DMS114 treated with DMSO at 0.1 percent for 48 hours (cell line): ENCODE results near the gene SEMA4F.
A peak's percentile ranks its signal among the peaks of the same experiment; 100 is the strongest.

Experiments
- DNase-seq: peaks from one replicate; lab custom pipeline; 2025; ENCODE audit not compliant: unreplicated experiment; lab: John Stamatoyannopoulos, UW

The SEMA4F gene

GRCh38 chr2:74659462-74659861 lies 5.4 kb downstream of the SEMA4F start:
- no peak for DNase-seq

DNA sequence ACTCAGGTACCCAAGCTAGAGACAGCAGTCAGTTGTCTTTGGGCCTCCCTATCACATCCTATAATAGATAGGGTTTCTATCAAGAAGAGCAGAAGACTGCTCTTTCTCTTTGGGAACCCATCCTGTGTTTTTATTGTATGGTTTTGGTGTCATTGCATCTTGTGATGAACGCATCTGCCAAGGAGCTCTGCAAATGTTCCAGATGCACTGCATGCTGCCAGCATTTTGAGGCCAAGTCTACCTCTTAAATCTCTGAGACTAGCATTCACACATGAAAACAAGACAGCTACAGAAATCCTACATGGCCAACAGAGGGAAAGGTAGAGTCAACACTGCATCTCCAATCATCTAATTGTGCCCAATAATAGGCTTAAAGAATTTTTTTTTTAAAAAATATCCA lies 14.0 kb downstream of the SEMA4F start:
- no peak for DNase-seq

DNA sequence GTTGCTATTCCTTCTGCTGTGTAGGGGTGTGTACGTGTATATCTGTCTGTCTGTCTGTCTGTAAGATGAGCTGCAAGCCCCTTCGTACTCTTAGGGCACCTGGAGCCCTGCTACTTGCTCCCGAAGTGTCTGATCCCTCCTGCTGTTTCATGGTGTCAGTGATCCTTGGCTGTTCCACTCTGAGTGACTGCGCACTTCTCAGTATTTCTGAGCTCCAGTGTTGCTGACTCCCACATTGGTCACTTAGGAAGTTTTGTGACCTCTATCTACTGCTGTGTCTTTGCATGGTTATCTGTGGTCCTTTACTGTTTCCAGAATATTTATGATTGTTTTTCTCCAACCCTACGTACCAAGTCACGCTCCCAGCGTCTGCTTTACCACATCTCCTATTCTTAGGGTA lies 16.2 kb downstream of the SEMA4F start:
- DNase-seq, result no peak

DNA sequence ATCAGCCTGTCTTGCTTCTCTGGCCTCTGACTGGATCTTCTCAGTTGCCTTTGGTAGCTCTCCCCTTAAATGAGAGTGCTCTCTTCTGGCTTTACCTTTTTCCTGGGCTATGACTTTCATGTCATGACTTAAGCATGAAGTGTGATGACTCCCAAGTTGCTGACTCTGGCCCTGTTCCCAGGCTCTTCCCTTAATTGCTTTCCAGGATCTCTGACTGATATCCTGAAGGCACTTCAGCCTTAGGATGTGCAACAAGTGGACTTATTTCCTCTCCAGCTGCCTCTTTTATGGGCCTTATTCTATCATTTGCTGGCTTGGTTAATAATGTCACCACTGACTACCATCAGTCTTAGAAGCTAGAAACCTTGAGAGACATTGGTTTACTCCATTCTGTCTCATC lies 17.4 kb downstream of the SEMA4F start:
- DNase-seq, result no peak

- DNase-seq, result no peak
These were observed 19.9 kb downstream of the SEMA4F start for GRCh38 chr2:74673826-74674528.

DNA sequence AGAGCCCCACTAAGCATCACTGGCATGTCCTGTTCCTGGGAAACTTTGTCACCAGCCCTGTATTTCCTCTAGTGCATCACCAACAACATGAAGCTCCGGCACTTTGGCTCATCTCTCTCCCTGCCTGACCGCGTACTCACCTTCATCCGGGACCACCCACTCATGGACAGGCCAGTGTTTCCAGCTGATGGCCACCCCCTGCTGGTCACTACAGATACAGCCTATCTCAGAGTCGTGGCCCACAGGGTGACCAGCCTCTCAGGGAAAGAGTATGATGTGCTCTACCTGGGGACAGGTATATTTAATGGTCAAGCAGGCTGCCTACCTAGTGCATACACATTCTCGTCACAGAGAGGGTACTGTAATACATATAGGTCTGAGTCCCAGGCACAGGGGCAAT lies 21.0 kb downstream of the SEMA4F start:
- no peak for DNase-seq

DNA sequence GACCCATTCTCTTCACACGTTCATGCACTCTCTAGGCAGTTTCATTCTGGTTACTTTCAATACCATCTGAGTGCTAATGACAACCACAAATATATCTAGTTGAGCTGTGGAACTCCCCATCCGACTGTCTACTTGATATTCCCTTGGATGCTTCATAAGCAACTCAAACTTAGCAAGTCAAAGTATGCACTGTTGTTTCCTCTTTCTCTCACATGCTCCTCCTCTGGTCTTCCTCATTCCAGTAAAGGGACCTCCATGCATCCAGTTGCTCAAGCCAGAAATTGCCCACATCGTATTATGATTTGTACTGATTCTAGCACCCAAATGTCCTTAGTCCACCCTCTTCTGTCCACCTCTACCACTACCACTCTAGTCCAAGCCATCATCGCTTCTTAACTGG lies 22.3 kb downstream of the SEMA4F start:
- no peak for DNase-seq

GRCh38 chr2:74679615-74680014 lies 25.6 kb downstream of the SEMA4F start:
- DNase-seq, result no peak

- no peak for DNase-seq
These were observed 28.5 kb downstream of the SEMA4F start for GRCh38 chr2:74682501-74682900.

DNA sequence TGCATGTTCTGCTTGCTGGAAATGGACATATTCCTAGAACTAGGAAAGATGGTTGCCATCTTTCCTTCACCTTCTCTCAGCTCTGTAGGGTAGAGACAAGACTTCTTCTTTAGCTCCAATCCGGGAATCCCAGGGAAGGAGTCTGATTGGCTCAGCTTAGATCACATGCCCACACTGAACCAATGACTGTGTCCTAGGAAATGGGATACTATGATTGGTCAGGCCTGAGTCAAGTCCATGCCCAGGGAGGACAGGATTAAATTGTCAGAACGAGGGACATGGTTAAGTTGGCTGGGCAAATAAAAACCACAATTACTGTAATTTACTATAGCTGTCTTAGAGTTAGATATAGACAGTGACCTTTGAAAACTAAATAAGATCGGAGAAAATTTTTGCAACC lies 31.4 kb downstream of the SEMA4F start:
- DNase-seq, result no peak

GRCh38 chr2:74688881-74689280 lies 34.8 kb downstream of the SEMA4F start:
- no peak for DNase-seq

- DNase-seq, result no peak
These were observed 35.6 kb downstream of the SEMA4F start for GRCh38 chr2:74689671-74690070.

DNA sequence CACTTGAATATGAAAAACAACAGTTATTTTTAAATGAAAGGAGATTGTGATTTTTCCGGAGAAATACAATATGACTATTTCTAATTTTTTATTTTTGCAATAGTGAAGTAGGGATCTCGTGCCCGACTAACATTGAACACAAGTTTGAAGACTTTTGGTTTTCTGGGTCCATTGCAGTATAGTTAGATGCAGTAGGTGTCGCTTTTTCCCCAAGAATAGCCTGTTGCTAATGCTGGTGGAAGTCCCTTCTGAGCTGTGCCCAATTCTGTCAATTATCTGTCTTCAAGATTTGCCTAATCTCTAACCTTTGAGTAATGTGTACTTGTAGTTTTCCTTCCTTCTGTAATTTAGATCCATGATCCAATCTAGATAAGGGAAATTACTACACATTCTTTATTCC lies 36.5 kb downstream of the SEMA4F start:
- DNase-seq, result peak; percentile 74

- no peak for DNase-seq
These were observed 37.9 kb downstream of the SEMA4F start for GRCh38 chr2:74691929-74692328.

DNA sequence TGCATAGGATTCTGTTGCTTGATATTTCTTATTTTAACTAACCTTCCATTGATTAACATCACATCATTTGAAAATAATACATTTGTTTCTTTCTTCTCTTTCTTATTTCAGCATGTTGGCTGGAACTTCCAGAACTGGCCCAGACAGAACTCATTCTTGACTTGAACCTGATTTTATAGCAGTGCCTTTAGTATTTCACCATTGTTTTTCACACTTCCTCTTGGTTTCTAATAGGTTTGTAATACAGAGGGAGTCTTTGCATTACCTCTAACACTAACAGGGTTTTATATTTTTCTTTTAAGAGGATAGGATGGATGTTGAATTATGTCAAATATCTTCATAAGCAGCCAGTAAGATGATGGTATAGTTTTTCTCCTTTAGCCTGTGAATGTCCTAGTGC lies 39.2 kb downstream of the SEMA4F start:
- no peak for DNase-seq

DNA sequence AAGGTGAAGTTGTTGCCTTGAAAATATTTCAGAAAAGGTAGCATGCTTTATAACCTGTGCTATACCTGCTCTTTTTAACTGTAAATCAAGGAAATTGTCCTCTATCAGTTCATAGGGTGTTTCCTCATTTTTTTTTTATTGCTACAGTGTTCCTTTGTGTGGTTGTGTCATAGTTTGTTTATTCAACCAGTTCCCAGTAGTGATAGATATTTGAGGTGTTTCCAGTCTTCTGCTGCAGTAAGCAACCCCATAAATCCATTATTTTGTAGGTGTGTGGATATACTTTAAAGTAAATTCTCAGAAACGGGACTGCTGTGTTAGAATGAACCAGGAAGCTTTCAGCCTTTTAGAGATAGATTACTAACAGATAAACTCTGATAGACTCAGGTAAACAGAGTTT lies 39.6 kb downstream of the SEMA4F start:
- DNase-seq, result no peak

- no peak for DNase-seq
These were observed 40.2 kb downstream of the SEMA4F start for GRCh38 chr2:74694281-74694680.

DNA sequence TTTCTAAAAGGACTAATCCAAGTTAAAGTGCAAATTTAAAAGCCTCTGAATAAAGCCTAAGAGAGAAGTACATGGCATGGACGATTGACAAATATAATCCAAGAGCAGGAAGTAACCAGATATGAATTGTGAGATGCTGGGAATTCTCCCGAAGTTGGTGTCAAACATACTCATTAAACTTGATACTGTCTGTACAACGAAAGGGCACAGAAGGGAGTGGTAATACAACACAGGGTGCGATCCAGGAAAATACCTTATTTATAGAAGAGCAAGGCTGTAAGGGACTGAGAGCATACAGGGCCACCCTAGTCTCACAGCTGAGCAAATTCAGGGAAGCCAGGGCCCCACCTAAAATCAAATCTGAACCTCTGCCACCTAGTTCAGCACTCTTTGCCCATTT lies 41.6 kb downstream of the SEMA4F start:
- DNase-seq, result no peak

DNA sequence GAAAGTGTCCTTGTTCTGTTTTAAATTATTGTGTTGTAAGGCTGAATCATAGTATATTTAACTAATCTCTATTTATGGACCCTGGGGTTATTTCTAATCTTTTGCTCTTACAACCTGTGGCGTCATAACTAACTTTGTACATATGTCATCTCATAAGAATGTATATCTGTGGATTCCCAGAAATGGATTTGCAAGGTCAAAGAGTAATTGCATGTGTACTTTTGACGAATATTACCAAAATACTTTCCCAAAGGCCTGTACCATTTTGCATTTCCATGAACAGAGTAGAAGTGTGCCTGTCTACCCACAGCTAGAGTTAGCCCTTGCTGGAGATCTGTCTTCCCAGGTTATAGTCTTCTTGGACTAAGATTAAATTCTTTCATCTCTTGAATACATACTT lies 42.8 kb downstream of the SEMA4F start:
- DNase-seq, result no peak

- no peak for DNase-seq
These were observed 46.8 kb downstream of the SEMA4F start for GRCh38 chr2:74700643-74701372.

GRCh38 chr2:74702001-74702715 lies 48.1 kb downstream of the SEMA4F start:
- DNase-seq, result no peak

DNA sequence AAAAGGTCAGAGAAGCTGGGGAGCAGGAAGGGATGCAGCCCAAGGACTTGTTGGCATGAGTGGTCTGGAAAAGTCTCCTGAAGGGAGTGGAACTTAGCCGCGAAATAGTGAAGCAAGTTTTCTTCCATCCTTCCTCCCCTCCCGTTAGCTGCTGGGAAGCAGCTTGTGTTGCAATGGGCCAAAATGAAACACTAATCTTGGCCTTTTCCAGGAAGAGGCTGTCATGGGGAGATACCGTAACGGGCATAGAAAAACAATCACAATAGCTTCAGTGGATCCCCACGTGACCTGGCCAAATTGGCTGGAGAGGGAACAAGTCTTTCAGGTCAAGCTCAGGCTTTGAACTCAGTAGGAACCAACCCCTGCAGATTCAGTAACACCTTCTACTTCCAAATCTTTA lies 49.3 kb downstream of the SEMA4F start:
- DNase-seq, result no peak
